HG03280 (cell line): ENCODE measurements around the gene BBS1.
A peak's percentile ranks its signal among the peaks of the same experiment; 100 is the strongest.
"Not testable (repeated sequence)": the region's sequence is repeated elsewhere in the genome, so short reads cannot be mapped to it uniquely, and the experiment has no call there.

Experiments used
- ATAC-seq: cut with Tn5 transposase; IDR thresholded peaks from one replicate; pipeline ENCODE4 v1.9.1; 2021; ENCODE audit warnings: mild to moderate bottlenecking, moderate library complexity; ENCODE audit not compliant: unreplicated experiment

Gene BBS1

DNA sequence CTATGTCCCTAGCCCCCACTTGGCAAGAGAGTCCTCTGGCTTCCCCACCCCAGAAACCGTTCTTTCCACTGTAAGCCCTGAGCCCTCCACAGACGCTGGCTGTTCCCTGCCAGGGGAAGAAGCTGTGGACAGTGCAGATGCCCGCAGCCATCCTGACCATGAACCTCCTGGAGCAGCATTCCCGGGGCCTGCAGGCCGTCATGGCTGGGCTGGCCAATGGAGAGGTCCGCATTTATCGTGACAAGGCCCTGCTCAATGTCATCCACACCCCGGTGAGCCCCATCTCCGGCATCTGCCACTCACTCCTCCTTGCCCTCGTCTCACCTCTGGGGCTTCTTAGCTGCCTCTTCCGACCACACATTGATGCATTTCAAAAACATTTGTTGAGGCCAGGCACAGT, 13.2 kb downstream of the BBS1 start:
- ATAC-seq, result no peak

DNA sequence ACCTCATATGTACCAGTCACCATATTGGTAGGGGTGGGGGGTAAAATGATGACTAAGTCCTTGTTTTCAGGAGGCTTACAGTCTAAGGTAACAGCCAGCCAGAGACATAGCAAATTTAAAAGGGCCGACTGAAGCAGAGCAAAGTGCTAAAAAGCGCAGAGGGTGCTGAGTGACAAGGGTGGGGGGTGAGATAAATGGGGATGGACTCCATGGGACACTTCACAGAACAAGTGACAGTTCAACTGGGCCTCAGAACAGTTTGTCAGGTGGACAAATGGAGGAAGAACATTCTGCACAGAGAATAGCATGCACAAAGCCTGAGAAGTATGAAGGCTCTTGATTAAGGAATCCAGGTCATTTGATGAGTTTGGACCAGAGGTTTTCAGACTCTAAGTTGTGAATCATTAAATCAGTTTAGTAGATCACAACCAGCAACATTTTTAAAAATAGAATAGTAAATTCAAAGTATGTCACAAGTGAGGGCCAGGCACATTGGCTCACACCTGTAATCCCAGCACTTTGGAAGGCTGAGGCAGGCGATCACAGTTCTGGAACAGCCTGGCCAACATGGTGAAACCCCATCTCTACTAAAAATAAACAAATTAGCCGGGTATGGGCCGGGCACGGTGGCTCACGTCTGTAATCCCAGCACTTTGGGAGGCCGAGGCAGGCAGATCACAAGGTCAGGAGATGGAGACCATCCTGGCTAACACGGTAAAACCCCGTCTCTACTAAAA, 14.0 kb downstream of the BBS1 start:
- no peak for ATAC-seq

DNA sequence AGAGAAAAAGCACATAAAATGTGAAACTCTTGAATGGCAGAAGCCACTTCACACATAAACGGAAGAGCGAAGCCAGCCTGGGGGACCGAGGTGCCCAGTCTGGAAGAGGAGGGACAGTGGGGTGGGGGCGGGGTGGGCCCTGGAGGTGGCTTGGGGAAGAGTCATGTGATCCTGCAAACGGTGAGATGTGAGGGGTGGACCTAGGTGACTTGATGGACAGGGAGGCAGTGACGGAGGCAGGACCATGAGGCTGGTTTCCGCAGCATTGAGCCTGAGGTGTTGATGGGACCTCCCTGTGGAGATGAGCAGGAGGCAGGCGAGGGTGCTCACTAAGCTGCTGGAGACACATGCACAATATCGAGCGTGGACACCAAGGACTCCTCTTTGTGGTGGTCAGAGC, 18.6 kb downstream of the BBS1 start:
- ATAC-seq, result no peak

DNA sequence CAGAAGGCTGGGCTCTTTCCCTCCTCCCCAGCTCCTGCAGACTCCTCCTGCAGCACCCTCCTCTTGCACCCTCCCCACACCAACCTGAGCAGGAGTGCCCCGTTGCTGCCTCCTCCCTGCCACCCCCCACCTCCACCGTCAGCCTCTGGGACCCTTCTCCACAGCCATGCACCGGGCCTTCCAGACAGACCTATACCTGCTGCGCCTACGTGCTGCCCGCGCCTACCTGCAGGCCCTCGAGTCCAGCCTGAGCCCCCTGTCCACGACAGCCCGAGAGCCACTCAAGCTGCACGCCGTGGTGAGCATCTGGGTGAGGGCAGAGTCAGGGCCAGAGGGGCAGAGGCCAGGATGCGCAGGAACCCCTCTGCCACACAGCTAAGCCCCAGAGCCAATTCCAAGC, 19.2 kb downstream of the BBS1 start:
- ATAC-seq, result no peak

DNA sequence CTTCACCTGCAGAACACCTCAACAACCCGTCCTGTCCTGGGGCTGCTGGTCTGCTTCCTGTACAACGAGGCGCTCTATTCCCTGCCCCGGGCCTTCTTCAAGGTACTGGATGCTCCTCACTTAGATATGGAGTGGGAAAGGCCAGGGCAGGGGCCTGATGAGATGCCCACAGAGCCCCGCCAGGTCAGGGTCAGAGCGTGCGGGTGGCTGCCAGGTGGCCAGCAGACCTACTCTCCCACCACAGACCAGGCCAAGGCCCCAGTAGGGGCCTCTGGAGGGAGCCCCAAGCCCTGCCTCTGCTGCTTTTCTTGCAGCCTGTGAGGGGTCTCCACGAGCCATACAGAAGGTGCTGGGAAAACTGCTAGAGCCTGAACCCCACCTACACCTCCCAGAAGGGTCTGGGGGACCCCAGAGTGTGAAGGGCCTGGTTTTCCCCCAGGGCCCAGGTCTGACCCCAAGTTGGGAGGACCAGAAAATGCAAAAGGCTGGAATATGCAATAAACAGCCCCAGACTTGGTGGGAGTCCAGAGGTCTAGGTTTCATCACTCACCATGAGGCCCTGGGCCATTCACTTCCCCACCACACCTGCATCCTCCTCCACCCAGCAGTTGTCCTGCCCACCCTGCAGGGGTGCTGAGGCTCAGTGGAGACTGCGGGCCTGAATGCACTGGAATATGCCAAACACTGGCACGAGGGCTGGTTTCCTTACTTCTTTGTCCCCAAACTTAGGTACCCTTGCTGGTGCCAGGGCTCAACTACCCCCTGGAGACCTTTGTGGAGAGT, 20.7 kb downstream of the BBS1 start:
- ATAC-seq, result no peak

DNA sequence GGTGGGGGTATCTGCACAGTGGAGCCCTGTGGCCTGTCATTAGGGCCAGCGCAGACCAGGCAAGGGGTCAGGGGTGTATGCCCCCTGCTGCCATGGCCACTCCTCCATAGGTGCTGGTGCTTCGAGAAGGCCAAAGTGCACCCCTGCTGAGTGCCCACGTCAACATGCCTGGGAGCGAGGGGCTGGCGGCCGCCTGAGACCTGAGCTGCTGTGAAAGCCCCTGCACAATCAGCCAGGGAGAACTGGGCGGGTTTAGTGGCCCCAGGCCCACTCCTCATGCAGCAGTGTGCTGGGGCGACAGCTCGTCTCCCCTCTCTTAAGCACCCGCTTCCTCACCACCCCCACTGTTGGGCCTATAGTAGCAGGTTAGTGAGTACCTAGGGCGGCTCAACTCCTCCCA, 21.4 kb downstream of the BBS1 start:
- ATAC-seq, result no peak

DNA sequence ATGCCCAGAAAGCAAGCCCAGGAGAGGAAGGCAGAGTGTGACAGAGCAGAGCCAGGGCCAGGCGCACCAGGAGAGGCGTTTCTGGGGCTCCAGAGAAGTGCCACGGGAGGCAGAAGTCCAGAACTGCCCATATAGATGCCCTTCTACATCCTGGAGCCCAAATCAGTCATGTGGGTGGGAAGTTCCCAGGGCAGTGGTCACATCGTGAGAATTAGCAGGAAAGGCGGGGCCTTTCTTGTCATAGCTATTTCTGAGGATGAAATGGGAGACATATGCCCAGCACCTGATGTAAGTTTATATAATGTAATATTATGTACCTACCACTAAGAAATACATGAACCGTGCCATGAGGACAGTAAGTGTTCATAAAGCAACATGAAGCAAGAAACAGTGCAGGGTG, 22.3 kb downstream of the BBS1 start:
- ATAC-seq, result no peak

DNA sequence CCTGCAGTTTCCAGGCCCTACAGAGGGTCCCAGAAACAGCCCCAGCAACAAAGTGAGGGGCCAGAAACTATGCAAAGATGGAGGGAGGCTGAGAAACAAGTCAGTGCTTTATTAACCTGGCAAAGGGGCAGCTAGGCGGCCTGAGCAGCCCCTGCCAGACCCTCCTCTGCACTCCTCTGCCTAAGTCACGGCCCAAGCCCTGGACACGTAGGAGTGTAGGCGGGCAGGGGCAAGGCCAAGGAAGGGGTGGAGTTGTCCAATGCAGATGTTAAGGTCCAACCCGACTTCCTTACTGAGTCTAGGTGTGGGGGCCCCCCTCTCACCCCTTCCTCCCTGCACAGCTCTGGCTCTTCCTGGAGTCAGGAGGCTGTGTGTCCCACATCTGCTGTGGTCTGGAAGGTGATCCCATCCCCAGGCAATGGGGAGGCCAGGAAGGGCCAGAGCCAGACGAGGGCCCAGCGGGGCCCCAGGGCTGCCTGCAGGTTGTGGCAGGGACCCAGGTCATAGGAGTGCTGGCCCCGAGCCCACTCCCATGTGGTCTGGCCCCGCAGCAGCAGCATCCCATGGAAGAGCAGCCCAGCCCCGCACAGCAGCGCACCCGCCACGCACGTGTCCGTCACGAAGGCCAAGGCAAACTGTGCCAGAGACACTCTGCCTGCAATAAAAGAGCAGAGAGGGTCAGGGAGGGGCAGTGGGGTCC, 28.9 kb downstream of the BBS1 start:
- ATAC-seq, result no peak

DNA sequence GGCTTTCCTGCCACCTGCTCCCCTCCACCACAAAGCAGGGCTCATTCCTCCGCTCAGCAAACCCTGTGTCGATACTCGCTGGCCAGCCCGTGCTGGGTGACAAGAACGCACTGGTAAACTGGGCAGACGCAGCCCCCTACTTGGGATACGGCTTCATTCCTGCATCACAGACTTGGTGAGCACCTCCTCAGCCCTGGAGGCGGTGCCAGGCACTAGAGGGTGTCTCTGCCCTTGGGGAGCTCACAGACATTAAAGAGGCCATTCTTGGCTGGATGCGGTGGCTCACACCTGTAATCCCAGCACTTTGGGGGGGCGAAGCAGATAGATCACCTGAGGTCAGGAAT, 29.4 kb downstream of the BBS1 start:
- ATAC-seq, result no peak

DNA sequence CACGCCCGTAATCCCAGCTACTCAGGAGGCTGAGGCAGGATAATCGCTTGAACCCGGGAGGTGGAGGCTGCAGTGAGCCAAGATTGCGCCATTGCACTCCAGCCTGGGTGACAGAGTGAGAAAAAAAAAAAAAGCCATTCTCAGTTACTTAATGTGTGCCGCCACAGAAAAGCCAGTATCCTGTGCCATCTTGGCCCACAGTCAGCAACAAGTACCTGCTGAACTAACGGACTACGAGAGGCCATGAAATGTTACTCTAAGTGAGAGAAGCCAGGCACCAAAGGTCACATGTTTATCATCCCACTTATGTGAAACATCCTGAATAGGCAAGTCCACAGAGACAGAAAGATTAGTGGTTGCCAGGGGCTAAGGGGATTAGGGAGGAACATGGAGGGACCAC, 30.2 kb downstream of the BBS1 start:
- ATAC-seq, result not testable (repeated sequence)

DNA sequence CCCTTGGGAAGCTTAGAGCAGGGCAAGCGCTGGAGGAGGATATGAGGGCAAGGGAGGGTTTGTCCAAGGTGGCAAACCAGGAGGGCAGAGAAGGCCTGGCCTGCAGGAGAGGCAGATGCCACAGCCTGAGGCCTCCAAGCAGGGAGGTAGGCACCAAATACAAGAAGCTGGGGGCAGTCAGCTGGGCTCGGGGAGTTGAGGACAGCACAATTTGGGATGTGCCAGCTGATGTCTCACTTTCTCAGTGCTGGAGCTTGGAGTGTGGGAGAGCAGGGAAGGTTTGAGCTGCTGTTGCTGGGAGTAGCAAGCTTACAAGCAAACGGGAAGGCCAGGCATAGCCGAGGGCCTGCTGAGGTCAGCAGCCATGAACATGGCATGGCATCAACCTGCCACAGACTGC, 31.5 kb downstream of the BBS1 start:
- no peak for ATAC-seq

DNA sequence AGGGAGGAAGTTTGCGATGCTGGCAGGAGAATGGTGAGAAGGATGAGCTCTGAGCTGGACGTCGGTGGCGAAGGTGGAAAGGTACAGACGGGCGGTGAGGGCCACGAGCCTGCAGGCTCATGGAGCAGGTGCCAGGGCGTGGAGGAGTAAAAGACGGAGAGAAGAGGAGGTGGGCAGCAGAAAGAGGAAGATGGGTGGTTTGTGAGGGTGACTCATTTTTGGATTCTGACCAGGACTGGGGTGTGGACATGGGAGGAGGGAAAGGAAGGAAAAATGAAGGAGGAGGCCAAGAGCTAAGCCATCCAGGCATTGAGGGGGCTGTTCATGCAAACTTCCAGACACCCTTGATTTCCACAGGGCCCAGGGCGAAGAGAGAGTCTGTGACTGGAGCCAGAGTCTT, 31.9 kb downstream of the BBS1 start:
- ATAC-seq, result no peak

DNA sequence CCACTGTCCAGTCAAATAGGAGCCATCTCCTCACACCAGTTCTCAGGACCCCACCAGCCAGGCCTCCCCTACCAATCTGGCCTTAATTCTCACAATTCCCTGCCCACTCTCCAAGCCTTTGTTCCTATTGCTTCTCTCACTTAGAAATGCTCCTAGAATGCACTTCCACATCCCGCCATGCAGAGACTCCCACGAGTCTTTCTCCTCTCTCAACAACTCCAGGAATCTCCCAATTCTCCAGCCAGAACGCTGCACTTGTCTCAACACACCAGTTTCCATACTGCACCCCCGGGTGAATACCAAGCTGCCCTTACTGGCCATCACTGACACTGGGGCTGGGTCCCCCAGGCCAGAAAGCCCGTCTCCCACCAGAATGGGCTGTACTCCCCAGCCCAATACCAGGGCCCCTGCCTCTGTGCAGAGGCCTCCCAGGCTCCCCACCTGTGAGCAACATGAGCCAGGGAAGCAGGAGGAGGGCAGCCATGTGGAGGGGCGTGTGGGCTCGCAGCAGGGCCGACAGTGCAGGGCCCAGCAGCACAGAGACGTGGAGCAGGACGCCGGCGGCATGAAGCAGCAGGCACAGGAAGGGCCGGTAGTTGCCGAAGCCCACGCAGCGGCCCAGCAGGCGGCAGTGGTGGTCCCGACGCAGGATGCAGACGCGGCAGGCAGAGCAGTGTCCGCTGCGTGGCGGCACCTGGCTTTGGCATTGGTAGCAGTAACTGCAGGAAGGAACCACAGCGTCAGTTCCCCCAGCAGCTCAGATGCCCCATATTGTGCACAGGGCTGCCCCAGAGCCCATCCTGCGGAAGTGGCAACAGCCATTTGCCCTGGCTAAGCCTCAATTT, 33.0 kb downstream of the BBS1 start:
- ATAC-seq, result no peak

DNA sequence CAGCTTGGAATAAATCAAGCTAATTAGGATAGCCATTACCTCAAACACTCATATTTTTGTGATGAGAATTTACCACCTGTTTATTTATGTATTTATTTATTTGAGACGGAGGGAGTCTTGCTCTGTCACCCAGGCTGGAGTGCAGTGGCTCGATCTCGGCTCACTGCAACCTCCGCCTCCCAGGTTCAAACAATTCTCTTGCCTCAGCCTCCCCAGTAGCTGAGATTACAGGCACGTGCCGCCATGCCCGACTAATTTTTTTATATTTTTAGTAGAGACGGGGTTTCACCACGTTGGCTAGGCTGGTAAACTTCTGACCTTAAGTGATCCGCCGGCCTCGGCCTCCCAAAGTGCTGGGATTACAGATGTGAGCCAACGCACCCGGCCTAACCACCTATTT, 34.5 kb downstream of the BBS1 start:
- not testable (repeated sequence) for ATAC-seq

DNA sequence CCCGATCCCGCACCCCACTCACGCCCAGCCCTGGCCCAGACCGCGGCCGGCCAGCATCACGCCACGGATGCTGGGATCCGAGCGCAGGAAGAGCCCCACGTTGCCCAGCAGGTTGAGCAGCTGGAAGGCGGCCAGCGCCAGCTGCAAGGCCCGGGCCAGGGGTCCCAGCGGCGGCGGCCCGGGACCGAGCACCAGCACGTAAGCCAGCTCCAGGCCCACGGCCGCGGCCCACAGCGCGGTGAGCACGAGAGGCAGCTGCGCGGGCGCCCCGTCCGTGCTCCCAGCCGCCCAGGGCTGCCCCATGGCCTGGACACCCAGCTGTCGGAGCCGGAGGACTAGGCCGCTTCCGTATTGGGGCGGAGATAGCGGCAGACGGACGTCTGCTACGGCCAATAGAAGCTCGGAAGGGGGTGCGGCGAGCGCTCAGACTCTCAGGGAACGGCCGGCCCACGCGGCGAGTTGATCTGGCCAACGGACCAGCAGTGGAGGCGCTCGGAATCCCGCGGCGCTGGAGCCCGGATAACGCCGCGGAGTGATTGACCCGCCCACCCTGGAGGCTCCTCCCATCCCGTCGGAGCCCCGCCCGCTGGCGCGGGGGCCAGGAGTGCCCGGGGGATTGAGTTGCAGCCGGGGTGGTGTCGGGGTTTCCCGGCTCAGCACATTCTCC, 35.4 kb downstream of the BBS1 start, which contains the start of gene ZDHHC24:
ZDHHC24 (minus strand) TSS at position 348 of the 667 bp plus-strand sequence; CDS start at position 303, 45 bp downstream.
- ATAC-seq, result peak; percentile 90

DNA sequence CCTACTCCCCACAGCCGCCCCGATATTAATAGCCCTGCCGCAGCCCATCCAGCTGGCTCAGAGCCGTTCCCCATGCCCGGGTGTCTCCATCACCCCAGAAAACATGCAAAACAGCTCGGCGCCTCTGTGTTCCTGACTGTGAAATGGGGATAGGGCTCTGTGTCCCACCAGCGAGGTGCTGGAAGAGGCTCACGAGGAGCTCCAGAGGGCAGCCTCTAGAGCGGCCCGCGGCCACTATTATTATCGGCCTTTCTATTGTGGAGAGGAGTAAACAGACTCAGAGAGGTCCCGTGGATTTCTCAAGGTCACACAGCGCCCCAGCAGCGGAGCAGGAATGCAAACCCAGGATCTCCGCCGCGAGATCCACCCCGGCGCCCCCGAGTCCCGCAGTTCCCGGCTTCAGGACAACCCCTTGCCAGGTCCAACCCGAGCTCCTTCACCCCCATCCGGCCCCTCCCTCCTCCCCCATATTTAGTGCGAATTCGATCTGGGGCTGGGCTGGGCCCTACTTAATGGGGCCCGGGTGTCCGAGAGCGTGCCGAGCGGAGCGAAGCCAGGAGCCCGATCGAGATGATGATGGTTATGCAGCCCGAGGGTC, 36.0 kb downstream of the BBS1 start, which contains the start of gene ACTN3:
ACTN3 (plus strand) TSS at position 536 of the 598 bp plus-strand sequence; CDS start at position 571, 35 bp downstream.
- ATAC-seq, result no peak

DNA sequence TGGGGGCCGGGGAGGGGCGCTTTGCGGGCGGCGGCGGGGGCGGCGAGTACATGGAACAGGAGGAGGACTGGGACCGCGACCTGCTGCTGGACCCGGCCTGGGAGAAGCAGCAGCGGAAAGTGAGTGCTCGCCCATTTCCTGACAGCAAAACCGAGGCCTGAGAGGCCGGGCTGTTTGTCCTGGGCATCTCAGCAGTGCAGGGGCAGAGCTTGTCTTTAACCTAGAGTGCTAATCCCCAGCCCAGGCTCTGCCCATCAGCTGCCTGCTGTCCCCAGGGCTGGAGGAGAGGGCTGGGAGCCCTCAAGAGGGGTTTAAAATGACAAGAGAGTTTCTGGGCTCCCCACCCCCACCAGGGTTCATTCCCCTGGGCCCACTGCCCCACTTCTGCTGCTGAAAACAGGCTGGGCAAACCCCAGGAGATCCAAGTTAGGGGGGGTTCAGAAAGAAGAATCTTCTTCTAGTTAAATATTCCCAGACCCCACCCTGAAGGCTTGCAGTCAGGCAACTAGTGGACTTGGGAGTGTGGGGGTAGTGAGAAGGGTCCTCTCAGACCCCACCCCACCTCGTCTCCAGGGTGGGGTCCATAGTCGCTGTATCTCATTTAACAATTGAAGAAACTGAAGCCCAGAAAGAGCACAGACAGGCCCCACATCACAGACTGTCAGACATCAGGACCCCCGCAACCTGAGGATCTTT, 36.7 kb downstream of the BBS1 start:
- no peak for ATAC-seq

DNA sequence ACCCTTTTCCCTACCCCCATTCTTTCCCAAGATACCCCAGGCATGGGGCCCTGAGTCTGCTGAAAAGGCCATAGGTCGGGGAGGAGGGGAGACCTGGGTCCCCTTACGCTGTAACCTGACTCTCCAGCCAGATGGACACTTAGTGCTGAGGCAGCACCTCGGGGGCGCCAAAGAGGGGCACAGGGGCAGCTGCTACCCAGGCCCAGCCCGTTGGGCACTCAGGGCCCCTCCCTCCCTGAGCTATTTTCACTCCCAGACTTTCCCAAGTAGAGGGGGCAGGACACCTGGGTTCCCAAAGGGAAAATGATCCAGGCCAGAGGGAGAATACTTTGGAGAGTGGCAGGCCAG, 37.2 kb downstream of the BBS1 start:
- no peak for ATAC-seq

DNA sequence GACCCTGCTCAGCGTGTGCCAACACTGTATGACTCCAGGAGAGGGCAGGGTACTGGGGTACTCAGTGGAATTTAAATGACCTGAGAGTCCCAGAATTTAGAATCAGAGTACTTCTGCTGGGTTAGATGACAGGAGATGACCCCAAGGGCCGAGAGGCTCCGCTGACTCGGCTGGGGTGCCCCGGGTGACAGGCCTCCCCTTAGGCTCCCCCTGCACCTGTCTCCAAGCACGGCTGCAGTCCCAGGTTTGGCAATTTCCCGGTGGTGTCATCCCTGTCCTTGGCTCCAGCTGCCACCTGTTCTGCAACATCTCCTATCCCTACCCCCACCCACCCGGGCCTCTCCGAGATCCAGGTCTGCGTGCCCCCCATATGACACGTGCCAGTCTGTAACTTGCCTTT, 37.6 kb downstream of the BBS1 start:
- no peak for ATAC-seq
